ENCODE results near the gene MRPL52.
A peak's percentile ranks its signal among the peaks of the same experiment; 100 is the strongest.
"Not testable (repeated sequence)": the region's sequence is repeated elsewhere in the genome, so short reads cannot be mapped to it uniquely, and the experiment has no call there.

Gene MRPL52

DNA sequence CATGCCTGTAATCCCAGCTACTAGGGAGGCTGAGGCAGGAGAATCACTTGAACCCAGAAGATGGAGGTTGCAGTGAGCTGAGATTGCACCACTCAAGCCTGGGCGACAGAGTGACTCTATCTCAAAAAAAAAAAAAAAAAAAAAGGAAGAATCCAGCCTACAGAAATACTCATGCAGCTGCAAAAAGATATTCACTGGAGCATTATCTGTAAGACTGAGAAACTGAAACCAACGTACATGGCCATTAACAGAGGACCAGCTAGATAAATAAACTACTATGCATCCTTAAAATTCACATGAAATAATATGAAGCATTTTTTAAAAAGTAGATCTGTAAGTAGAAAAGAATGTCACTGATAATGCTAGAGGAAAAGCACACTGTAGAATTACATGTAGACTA, 18.0 kb upstream of the MRPL52 start:
- DNase-seq (ENCODE audit: low read depth): no peak

- no peak for DNase-seq (ENCODE audit: low read depth)
Observed at GRCh38 chr14:22812744-22813143, 16.9 kb upstream of the MRPL52 start.

GRCh38 chr14:22813145-22813544, 16.5 kb upstream of the MRPL52 start:
- DNase-seq (ENCODE audit: low read depth): no peak

GRCh38 chr14:22814373-22814772, 15.3 kb upstream of the MRPL52 start:
- no peak for DNase-seq (ENCODE audit: low read depth)

DNA sequence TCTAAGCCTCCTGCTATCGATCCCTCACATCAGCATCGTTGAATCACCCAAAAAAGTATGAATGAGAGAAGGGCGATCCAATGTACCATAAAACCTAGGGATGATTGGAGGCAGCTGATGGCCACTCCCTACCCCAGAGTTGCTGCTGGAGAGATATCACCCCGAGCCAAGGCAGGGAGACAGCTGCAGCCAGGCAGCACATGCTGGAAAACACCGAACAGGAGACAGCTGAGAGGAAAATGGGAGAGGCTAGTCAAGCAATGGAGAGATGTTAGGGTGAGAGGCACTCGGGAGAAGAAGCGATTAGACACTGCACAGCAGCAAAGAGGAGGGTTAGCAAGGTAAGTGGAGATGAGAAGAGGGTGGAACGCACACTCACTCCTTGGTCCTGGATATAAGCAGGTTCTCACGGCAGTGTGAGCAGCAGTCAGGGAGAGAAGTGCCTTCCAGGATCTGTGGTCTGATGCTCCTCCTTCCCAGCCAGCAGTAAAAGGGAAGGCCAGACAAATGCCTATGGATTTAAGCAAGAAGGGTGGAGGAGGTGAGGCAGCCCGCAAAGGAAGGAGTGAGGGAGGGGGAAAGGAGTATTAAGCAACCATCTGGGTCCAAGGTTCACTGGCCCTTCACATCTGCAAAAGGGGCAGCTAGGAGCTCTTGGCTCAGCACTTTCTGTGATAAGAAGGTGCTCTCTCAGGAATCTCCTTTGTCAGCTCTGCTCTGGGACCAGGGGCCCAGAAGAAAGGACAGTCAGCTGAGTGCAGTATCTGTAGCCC, 14.6 kb upstream of the MRPL52 start, which contains the start of gene SLC7A7:
TSS of gene SLC7A7 (minus strand) at position 495 of the 773 bp plus-strand sequence. CDS start 2,037 bp downstream, outside the sequence.
- no peak for DNase-seq (ENCODE audit: low read depth)

DNA sequence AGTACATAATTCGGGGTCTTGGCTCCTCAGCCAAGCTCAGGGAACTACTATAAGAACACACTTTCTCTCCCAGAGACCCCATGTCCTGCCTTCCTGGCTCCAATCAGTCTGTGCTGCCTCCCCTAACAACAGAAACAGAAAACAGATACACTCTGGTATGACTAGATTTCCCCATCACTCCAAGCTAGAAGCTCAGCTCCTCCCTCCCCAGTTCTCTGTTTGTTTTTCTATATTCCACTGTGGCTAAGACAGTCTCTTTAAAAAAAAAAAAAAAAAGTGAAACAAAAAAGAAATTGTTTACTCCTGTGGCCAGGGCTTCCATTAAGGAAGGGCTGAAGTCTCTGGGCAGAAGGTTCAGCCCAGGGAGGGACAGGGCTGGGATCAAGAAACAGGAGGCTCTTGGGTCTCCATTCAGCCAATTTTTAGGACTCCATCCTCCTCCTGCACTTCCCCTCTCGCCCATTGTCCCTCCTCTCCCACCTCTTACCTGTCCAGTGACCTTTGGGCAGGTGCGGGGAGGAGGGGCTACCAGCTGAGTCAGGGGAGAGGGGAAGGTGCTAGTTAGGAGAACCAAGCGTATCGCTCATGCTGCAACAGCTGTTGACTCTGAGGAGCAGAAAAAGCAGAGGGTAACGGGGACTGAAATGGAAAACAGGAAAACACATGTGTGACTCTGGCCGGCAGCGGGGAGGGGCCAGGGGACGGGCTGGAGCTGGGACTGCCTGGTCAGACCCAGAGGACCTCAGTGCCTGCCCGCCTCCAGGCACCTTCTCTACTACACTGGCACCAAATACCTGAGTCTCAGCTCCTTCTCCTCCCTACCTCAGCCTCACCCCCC, 10.3 kb upstream of the MRPL52 start:
- no peak for DNase-seq (ENCODE audit: low read depth)

DNA sequence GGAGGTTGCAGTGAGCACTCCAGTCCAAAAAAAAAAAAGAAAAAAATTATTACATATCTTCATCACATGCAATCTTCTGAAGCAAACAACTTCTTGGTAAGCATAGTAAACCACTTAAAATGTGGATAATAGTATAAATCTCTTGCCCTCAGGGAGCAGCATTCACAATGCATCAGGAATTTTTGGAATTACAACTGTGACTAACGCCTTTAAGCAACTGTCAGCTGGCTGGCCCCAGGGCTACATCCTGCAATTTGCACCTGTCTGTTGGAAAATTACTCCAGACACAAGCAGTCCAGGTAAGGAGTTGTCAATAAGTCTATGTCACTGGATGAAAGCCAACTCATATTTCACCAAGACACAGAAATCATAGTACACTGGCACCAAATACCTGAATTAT, 9.0 kb upstream of the MRPL52 start:
- no peak for DNase-seq (ENCODE audit: low read depth)

GRCh38 chr14:22821193-22822015, 8.3 kb upstream of the MRPL52 start:
- DNase-seq (ENCODE audit: low read depth): no peak

DNA sequence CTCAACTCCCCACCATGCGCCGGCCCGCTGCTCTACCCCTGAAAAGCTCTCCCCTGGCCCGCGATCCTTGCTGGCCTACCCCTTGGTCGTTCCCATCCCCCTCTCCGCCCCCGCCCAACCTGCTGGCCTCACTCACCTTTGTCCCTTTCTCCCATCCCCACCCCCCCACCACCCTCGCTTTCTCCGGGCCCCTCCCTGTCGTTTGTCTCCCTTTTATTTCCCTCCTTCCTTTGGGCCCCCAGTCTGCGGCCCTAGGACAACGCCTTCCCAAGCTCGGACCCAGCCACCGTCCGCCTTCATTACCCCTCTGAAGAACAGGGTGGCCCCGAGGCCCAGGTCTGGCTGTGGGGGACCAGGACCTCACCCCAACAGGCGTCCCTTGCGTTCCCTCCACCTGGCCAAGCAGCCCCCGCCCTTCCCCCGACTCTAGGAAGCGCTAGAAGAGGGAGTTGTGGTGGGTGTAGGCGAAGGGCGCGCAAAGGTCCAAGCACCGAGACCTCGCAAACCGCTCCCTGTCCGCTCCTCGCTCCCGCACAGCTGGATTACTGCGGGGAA, 7.6 kb upstream of the MRPL52 start:
- DNase-seq (ENCODE audit: low read depth): no peak

DNA sequence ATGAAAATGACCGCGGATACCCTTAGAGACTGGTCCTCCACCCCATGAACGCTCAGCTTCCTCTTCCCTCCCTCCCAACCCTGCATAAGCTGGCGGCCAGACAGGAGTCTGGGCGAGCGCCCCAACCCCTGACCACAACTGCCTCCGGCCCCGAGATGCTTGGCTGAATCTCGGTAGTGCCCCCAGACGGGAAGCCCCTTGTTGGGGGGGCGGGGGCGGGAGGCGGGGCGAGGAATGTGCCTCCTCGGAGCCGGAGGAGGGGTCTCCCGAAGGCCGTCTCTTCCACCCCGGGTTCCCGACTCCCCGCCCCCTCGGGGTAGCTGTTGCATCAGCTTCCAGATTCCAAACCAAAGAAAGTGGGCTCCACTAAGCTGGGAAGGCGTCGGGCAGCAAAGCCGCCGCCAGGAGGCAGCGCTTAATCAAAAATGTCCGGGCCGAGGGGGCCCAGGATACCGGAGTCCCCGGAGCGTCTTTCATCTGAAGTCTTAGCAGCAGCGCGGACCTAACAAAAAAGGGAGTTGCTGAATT, 7.1 kb upstream of the MRPL52 start:
- peak; percentile 86 for DNase-seq (ENCODE audit: low read depth)

DNA sequence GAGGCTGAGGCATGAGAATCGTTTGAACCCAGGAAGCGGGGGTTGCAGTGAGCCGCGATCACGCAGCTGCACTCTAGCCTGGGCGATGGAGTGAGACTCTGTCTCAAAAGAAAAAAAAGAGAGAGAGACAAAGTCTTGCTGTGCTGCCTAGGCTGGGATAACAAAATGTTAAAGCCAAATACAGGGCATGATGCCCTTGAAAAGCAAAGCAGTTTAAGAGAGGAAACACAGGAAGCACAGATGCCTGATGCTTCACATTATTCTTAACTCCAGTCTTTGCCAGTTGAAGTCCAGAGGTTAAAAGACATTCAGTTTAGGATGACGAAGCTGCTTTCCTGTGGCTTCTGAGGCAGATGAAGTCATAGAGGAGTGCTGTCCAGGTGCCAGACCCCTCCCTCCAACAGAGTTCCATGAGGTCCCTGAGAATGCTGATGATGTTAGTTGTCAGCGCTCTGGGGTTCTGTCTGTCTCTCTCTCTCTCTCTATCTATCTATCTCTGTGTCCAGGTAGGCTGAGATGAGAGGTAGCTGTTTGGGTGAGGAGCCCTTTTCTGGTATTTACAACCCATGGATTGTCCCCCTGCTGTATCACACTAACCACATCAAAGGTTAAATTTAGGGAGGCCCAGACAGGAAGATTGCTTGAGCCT, 4.9 kb upstream of the MRPL52 start:
- no peak for DNase-seq (ENCODE audit: low read depth)

DNA sequence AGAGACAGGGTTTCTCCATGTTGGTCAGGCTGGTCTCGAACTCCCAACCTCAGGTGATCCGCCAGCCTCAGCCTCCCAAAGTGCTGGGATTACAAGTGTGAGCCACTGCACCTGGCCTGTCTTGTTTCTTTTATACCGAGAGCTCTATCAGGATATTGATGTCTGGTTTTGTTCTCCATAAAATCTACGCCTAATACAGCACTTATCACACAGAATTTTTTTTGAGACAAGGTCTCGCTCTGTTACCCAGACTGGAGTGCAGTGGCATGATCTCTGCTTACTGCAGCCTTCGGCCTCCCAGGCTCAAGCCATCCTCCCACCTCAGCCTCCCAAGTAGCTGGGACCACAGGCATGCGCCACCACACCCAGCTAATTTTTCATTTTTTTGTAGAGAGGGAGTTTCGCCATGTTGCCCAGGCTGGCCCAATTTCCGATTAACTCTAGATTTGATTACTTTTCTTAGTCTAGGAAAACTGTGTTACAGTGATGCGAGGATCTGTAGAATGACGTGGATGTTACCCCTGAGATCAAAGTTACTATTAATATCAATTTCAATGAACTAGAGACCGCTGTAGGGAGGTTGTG, 519 bp upstream of the MRPL52 start:
- DNase-seq (ENCODE audit: low read depth): not testable (repeated sequence)

GRCh38 chr14:22830443-22831010, 840 bp downstream of the MRPL52 start:
- no peak for DNase-seq (ENCODE audit: low read depth)

GRCh38 chr14:22835505-22835904, 5.8 kb downstream of the MRPL52 start:
- DNase-seq (ENCODE audit: low read depth): no peak

DNA sequence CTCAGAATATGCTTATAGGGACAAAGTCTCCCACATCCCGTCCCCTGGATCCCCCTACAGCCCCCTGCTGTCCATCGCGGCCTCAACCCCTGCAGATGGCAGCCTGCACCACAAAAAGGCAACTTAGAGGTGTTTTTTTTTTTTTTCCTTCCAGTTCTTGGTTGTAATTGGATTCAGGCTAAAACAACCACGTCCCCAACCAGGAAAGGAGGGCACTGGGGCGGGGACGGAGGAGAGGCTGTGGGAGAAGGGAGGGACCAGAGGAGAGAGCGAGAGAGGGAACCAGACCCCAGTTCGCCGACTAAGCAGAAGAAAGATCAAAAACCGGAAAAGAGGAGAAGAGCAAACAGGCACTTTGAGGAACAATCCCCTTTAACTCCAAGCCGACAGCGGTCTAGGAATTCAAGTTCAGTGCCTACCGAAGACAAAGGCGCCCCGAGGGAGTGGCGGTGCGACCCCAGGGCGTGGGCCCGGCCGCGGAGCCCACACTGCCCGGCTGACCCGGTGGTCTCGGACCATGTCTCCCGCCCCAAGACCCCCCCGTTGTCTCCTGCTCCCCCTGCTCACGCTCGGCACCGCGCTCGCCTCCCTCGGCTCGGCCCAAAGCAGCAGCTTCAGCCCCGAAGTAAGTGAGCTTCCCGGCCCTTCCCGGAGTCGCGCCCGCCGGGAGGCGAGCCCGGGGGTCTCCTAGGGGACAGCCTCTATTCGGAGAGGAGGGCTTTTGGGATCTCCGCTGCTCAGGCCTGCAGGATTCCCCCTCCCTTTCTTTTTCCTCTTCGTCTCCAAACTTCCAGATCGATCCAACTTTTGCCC, 6.8 kb downstream of the MRPL52 start, which contains the start of gene MMP14:
TSS of gene MMP14 (plus strand) at position 285 of the 813 bp plus-strand sequence. CDS start at position 518, 233 bp downstream.
- no peak for DNase-seq (ENCODE audit: low read depth)

DNA sequence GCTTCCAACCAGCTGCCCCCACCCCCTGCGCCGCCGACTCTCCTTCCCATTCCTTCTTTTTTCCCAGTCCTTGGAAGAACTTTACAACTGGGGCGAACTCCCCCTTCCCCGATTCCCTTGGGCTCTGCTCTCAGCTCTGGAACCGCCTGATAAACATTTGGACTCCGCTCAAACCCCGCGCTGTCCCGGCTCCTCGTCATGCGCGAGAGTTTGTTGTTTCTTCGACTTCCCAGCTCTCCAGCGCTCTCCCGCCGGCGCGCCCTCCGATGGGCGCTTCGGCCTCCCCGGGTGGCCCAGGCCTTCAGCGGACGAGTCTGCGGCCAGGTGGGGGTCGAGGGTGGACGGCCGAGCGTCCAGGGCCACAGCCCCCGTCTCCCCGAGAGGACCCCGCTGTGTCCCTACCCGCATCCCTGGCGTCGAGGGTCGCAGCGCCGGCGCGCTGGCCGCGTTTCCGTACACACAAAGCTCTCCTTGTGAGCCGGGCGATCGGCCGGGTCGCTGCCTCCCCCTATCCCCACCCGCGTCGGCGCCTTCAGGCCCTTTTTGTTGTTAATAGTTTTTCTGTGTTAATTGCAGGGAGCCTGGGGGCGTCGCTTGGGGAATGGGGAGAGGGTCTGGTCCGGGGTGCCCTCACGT, 7.5 kb downstream of the MRPL52 start:
- DNase-seq (ENCODE audit: low read depth): no peak

DNA sequence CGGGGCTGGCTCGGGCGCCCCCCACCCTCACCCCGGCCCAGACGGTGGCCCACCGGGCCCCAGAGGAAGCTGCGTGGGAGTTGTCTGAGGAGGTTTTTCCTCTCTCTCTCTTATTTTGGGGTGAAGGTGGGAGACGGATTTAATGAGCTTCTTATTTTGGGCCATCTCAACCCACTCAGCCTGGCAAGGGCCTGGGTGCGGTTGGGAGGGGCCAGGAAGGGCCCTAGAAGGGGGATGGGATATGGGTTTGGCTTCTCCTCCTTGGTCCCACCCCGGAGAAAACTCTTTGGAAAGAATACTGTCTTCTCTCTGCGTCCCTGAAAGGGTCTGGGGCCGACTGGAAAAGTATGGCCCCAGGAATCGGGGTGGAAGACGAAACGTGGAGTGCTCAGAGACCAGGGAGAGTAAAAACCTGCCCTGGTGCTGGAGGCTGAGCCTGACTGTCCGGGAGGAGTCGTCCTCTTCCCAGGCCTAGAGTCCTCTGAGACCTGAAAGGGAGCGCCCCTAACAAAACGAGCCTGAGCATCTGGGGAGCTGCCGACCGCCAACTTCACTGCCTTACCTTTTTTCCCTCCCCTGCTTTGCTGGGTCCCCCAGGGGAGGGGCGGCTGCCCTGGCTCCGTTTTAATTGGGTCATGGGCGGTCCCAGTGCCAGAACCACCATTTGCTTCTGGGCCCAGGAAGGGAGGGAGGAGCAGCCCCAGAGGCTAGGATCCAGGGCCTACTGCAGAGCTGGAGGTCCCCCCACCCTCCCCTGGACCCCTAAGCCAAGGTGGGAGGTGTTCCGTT, 8.3 kb downstream of the MRPL52 start:
- no peak for DNase-seq (ENCODE audit: low read depth)

GRCh38 chr14:22838631-22839041, 8.9 kb downstream of the MRPL52 start:
- DNase-seq (ENCODE audit: low read depth): no peak

Measured in CMK (cell line).